PC-3 (cell line): ENCODE measurements around the gene CEP97.
"Not testable (repeated sequence)": the region's sequence is repeated elsewhere in the genome, so short reads cannot be mapped to it uniquely, and the experiment has no call there.

Experiments used
- CTCF ChIP-seq: fragments of 300-600 bp; sonication (generic); conservative IDR thresholded peaks from 2 replicates; pipeline ENCODE4 v1.5.1; 2017; ENCODE audit warnings: antibody characterized with exemption, low read depth, mild to moderate bottlenecking, low read length
- EZH2 ChIP-seq: fragments of 300-600 bp; sonication (generic); IDR thresholded peaks from one replicate; pipeline ENCODE4 v1.6.1; 2017; ENCODE audit warnings: antibody characterized with exemption, mild to moderate bottlenecking, low read length; ENCODE audit not compliant: unreplicated experiment
- EZH2phosphoT487 ChIP-seq: fragments of 300-600 bp; sonication (generic); IDR thresholded peaks from 2 replicates; pipeline ENCODE4 v1.6.1; 2018; ENCODE audit warnings: mild to moderate bottlenecking, antibody characterized with exemption, low read length, borderline replicate concordance

- TF ChIP-seq CTCF, EZH2, EZH2phosphoT487: not testable (repeated sequence)
These were observed 32.4 kb upstream of the CEP97 start for GRCh38 chr3:101691685-101692671.
